Measurements from ENCODE around the gene ZSCAN22. TPM values are rescaled to one million over a fixed set of nuclear protein-coding genes. Genes with fewer than 3 reads are reported as not detected.

The ZSCAN22 gene
- total and polyA plus RNA-seq, 2 of the 4 experiments (the other 2 are of a cell fraction) = 2.2 to 2.5 TPM

- ATAC-seq (ENCODE audit: low read depth) (no peak), DNase-seq (no peak)
- CTCF ChIA-PET = interaction anchor here (0.6 to 1.4 kb wide), 2 partner anchors 9 to 27 kb away, joined by 3 read pairs; no protein-coding TSS in a partner anchor
- Histone ChIP-seq H2BK15ac (ENCODE audit: low read depth, low read length) (no peak overlapping the region), H2AK9ac (replicated peaks; ENCODE audit: low read depth, low read length, poor library complexity) (no peak overlapping the region), H3K9me1 (ENCODE audit: insufficient read depth, low read length) (peaks cover 3% of the 10 kb centered on the region; the same call in 1 of the 2 replicates), H3K27ac (ENCODE audit: insufficient read depth, low read length) (no peak overlapping the region), H2BK20ac (ENCODE audit: low read depth, low read length) (no peak overlapping the region), H3K18ac (ENCODE audit: low read depth, low read length) (no peak overlapping the region), H2AK5ac (ENCODE audit: low read depth, low read length) (0 out of 2 replicates have a peak overlapping the region, but pooled peaks have one; percentile 4), H3K56ac (ENCODE audit: extremely low read depth, insufficient read depth, low read length) (no peak overlapping the region), H3K4me2 (ENCODE audit: low read depth, low read length) (no peak overlapping the region), H3K14ac (replicated peaks; ENCODE audit: low read depth, low read length) (no peak overlapping the region), H3K4ac (ENCODE audit: low read depth, low read length) (no peak overlapping the region), H2BK5ac (ENCODE audit: low read depth, low read length, poor library complexity, severe bottlenecking) (no peak overlapping the region), H3K9ac (ENCODE audit: low read depth, low read length) (no peak overlapping the region), H3K4me3 (ENCODE audit: insufficient read depth, low read depth, low read length) (no peak overlapping the region), H4K91ac (ENCODE audit: insufficient read depth, low read depth, low read length) (no peak overlapping the region), H4K20me1 (ENCODE audit: insufficient read depth, low read length) (no peaks in the 10 kb centered on the region), H3K27me3 (ENCODE audit: control insufficient read depth, insufficient read depth, low read length) (no peaks in the 10 kb centered on the region), H4K8ac (ENCODE audit: low read depth in 2 of 2, low read length in 2 of 2) (no peak overlapping the region), H3K36me3 (ENCODE audit: control insufficient read depth, insufficient read depth, low read length) (no peaks in the 10 kb centered on the region), H3K23ac (ENCODE audit: low read depth, low read length) (no peak overlapping the region), H3K79me1 (ENCODE audit: low read depth in 1 of 2, low read length in 2 of 2) (peaks cover 0 to 3% of the 10 kb centered on the region in 2 experiments; a peak in 2 of 4 replicates), H3K4me1 (ENCODE audit: control insufficient read depth, insufficient read depth, low read length) (peaks cover 3% of the 10 kb centered on the region), H2BK120ac (ENCODE audit: low read depth, low read length) (no peak overlapping the region), H4K5ac (ENCODE audit: low read depth, low read length) (no peak overlapping the region), H2AFZ (replicated peaks; ENCODE audit: low read length, poor library complexity) (peak overlapping the region; percentile 23), H3K9me3 (ENCODE audit: control insufficient read depth, insufficient read depth, low read length) (peaks cover 3% of the 10 kb centered on the region; the same call in 1 of the 2 replicates)
- 100% methylated on average over 2 of the region's 5 CpGs; no CpG with 5 or more reads in 1 of the 2 experiments for WGBS, 2 experiments (ENCODE audit: extremely low coverage in 2 of 2, insufficient read length in 1 of 2)
- TF ChIP-seq SMC3 (IDR thresholded peaks at IDR 0.05; ENCODE audit: low read depth, low read length) (no peak), BHLHE40 (IDR thresholded peaks at IDR 0.05; ENCODE audit: low read depth, low read length) (no peak), CHD1 (IDR thresholded peaks at IDR 0.05; ENCODE audit: low read depth, low read length) (no peak), RFX5 (IDR thresholded peaks at IDR 0.05; ENCODE audit: low read depth, low read length) (no peak), NFE2L2 (IDR thresholded peaks at IDR 0.05; ENCODE audit: low read depth, low read length) (no peak), USF2 (IDR thresholded peaks at IDR 0.05; ENCODE audit: low read depth, low read length) (no peak), POLR2A (IDR thresholded peaks at IDR 0.05; ENCODE audit: low read depth, low read length) (no peak), FOS (IDR thresholded peaks at IDR 0.05; ENCODE audit: low read depth, low read length) (no peak)
- dilution Hi-C loops (cut with HindIII; ENCODE audit: low sequenced_read_pairs, unreplicated experiment) = no loop called here
- in situ Hi-C loops (cut with MboI; ENCODE audit: low sequenced_read_pairs) = no loop called here
- POLR2A ChIA-PET (ENCODE audit: unreplicated experiment) = no interaction called here
- intact Hi-C loops (cut with micrococcal nuclease) = no loop called here
- BruUV-seq (replicated peaks) = no TSS peak
These were observed 37.4 kb downstream of the ZSCAN22 start for GRCh38 chr19:58364146-58364545.
